NCI-H446 (cell line): ENCODE results near the gene CKLF.
"Not testable (repeated sequence)": the region's sequence is repeated elsewhere in the genome, so short reads cannot be mapped to it uniquely, and the experiment has no call there.

Experiments
- DNase-seq, 2 experiments: peaks; one replicate each; lab custom pipeline; 2025; lab: John Stamatoyannopoulos, UW

The CKLF gene

DNA sequence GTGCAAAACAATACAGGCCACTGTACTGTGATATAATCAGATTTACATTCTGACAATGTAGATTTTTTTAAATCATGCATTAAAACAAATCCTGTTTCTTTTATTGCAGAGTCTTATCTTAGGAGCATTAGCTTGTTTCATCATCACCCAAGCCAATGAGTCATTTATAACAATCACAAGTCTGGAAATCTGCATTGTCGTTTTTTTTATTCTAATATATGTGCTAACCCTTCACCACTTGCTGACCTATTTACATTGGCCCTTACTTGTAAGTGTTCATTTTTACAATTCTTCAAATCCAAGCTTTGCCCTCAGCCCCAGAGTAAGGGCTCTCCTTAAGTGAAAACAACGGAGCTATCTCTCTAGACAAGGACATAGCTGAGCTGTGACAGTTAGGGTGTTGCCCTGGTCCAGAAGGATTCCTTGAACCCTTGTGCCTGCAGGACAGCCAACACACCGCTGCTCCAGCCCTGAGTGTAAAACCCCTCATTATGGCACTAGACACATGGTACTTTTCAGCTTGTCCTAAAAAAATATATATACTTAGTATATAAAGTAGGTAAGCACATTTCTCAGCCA lies 17.5 kb downstream of the CKLF start:
- no peak for DNase-seq

DNA sequence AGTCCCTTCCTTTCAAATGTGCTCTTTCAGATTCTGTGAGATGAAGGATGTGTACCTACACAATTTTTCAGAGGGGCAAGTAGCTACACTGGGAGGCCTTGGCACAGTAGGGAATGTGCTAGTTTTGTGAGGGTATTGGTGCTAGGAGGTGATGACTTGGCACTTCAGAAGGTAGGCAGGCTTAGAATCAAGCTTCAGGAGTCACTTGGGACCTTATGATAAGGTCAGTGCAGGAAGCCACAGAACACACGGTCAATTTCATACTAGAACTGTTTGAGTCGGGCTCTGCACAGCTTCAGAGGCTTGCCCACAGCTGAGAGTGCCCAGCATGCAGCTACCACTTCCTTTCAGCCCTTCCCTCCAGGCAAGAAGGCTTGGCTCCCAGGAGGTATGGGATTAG lies 20.0 kb downstream of the CKLF start:
- no peak for DNase-seq

DNA sequence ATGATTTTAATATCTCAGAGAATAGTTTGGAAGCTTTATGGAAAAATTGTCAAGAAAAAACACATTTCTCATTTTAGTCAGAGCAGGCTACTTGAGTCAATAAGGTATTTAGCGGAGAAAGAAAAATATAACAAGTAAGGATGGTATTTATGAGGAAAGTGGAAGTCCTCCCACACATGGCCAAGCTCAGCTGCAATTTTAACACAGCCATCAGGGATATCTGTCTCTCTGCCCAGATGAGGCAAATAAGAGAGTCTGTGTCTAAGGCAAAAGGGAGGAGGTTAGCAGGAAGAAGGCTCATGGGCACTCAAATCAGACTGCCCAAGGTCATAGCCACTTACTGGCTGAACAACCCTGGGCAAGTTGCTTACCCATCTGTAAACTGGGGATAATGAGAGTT lies 21.7 kb downstream of the CKLF start:
- DNase-seq: no peak

DNA sequence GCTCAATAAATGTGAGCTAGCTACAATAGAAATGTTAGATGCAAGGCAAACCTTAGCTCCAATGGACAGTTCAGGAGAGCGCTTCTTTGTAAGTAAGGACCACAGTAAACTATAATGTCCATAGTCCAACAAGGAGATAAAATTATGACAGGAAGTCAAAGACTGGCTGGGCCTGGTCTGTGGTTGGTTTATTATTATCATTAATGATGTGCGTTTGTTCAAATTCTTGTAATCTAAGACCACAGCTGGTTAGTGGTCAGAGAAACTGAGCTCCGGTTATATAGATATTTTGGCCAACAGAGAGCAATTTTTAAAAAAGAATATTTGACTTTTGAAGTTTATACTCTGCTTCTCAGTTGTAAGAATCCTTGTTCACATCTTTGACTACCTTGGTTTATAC lies 22.2 kb downstream of the CKLF start:
- DNase-seq: no peak

DNA sequence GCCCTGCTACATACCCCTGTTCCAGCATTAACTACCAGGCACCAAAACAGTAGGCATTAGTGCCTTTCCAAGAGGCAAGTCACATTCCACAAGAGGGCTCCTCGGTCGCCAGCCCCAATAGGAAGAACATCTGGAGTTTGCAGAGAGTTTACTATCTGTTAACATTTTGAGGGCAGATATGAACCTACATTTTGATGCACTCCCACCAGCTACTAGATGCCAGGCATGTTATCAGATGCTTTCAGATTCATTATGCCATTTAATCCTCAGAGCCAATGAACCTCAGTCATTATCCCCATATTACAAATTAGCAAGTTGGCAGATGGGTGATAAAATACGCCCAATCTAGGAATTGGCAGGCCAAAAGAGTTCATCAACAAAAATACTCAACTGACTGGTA lies 22.7 kb downstream of the CKLF start:
- DNase-seq: no peak

DNA sequence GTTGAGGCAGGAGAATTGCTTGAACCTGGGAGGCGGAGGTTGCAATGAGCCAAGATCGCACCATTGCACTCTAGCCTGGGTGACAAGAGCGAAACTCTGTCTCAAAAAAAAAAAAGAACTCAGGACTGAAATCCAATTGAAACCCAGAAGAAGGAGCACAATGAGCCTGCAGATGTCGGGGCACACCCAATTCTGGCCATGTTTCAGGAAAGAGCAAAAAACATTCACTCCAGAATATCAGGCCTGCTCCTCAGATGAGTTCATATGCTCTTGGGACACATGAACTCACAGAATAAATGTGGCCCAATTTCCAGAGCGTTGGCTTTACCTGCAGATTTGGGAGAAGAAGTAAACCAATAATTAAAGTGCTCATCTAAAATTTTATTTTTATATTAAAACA lies 23.9 kb downstream of the CKLF start:
- DNase-seq: no peak

DNA sequence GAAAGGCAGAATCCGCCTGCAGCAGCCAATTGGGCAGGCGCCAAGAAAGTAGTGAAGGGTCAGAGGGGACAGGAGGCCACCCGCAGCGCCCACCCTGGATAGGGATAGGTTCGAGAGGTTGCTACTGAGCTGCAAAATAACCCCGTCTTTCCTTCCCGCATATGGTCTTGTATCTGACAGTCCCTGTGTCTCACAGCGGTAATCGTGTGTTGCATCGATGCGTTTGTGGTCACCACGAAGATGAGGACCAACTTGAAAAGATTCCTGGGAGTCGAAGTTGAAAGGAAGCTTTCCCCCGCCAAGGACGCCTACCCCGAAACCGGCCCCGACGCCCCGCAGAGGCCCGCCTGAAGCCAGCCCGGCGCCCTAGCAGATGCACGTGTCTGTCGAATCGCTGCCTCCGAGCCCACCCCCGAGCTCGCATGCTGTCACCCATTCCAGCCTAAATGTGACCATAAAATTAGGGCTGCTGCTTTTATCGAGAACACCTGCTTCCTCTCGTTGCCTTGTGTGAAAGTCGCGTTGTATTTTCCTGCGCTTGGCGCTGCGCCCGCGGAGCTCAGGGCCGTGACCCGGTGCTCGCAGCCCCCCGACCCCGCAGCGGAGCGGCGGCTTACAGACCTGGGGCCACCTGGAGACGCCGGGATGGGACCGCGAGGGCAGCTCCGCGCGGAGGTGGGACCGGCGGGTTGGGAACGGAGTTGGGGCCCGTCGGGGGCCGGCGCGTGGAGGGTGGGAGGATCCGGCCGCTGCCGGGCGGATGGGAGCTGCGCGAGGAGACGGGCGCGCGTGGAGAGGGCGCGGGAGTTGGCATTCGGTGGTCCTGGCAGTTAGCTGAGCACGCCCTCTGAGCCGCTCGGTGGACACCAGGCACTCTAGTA lies 26.5 kb downstream of the CKLF start, which contains the start of gene CMTM2:
Gene CMTM2, plus strand, starts transcription at position 813 of the 881 bp plus-strand sequence. CDS start 145 bp downstream, outside the sequence.
- no peak for DNase-seq

DNA sequence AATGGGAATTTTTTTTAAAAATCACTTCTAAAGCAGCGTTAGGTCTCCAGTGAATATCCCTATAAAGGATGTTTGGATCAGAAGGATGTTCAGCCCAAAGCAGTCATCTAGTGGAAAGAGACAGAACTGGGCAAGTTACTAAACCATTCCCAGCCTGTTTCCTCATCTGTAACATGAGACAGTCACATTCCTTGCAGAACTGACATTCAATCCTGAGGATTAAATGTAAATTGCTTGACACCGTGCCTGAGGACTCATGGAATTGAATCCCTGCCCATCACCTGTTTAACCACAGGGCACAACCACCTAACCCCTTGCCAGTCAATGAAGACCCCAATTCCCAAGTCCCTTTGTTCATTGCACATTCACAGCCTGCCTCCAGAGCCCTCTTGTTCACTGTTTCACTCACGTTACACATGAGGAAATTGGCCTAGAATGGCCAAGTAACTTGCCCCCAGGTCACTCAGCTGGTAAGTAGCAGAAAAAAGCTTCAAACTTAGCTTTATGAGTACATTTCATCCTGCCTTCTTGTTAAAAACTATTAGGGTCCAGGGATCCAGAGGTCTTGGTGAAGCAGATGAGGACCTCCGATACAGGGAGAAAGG lies 28.3 kb downstream of the CKLF start:
- DNase-seq: no peak

DNA sequence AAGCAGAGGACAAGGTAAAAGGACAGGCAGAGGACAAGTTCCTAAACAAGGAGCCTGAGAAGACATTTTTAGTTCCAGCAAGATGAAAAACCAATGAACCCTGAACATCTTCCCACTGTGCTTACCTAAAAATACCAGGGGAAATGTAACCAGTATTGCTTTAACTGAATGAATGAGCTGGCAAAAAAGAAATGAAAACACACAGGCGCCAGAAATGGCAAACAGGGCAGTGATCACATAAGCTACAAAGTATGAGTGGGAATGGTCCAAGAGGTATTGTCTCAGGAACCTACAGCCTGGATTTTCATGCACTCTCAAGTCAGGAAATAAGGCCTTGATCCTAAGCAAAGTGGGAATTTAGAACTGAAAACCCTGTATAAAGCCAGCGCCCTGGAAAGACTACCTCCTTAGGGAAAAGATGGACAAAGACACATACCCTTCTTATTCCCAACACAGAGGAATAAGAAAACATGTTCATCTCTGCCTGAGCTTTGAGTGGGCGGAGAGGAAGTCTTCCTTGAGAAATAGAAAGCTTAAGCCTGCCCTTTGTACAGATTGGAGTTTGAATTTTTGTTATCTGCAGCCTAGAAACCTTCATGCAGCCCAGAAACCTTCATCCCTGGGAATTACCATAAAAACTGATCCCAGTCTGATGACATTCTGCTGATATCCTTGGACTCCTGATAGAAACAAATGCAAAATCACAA lies 29.0 kb downstream of the CKLF start:
- no peak for DNase-seq

DNA sequence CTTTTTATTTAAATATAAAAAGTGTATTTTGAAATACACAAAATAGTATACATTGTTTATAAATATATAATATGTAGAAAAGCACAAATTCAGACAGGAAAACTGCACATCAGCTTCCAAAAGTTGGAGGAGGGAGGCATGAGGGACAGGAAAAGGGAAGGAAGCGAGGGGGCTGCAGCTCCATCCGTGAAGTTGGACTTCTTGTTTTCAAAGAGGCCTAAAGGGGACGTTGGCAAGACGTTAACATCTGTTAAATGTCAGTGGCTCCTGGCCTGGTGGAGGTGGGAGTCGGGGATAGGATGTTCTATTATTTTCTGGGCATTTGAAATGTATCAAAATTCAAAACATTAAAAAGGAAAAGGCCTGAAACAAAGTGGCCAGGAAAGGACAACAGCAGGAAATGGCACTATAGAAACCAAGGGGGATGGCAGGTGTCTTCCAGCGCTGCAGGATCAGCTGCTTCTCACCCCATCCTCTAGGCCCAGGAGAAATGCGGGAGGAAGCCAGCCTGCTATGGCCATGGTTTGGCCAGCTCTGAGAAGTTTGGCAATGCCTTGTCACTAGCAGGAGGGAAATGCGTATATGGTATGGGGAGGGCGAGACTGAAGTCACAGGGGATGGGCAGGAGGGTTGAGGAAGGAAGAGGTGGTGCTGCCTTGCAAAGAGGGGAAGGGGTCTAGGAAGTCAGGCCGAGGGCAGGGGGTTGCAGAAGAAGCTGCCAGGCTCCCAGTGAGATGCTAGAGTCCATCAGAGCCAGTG lies 33.3 kb downstream of the CKLF start:
- no peak for DNase-seq

DNA sequence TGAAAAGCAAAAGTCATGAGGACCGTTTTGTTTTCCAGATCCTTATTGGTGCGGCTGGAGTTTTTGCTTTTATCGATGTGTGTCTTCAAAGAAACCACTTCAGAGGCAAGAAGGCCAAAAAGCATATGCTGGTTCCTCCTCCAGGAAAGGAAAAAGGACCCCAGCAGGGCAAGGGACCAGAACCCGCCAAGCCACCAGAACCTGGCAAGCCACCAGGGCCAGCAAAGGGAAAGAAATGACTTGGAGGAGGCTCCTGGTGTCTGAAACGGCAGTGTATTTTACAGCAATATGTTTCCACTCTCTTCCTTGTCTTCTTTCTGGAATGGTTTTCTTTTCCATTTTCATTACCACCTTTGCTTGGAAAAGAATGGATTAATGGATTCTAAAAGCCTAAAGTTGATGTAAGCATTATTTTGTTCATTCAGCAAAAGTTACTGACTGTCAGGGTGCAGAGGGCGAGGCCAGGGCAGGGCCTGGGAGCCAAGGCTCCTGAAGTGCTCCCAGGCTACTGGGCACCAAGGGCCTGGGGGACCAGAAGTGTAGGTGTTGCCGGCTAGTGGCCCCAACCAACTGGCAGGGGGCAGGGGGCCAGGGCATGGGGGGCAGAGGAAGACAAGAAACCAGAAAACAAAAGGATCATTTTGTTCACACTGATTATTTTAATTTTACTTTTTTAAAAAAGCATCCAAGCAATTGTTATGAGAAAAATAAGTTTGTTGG lies 35.7 kb downstream of the CKLF start:
- DNase-seq: no peak

DNA sequence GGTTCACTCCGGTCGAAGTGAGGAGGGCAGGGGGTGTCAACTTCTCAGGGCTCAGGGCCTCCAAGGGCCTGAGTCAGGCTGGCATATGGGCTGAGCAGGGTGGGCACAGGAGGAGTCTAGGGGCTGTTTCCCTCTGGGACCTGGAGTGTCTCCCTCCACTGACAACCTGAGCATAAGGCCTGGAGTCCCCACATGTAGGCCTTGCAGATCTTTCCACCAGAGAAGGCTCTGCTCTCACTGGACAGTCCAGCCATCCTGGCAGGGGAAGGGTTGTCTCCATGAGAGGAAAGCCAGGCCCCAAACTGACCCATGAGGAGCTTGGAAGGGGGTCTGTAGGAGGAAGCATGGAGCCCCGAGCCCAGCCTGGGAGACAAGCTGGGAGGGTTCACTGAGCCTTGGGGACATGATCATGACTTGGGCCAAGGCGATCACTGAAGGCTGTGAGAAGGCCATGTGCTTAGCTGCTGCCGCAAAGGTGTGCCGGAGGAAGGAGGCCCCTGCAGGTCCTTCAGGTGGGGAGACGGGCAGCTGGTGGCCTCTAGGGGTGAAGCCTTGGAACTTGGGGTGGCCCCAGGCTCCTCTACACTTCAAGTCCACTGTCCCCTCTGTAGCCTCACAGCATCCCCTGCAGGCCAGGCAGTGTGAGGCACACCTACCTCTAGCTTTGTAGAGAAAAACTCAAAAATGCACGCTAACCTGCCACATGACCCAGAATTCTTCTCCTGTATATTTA lies 36.8 kb downstream of the CKLF start:
- no peak for DNase-seq

DNA sequence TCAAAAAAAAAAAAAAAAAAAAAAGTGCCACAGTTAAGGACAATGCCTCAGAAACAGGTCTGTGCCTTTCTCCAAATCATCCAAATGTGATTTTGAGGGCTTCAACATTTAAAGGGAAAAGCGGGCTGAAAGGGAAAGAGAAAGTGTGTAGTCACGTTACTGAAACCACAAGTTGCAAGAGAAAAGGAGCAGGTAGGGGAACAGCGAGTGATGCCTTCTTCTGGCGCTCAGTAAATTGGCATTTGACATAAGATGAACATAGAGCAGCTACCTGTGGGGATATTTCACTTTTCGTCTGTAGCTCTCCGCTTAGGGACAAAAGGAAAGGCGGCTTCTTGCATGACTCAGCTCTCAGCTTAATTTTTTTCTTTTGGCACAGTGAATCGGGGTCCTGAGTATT lies 37.9 kb downstream of the CKLF start:
- DNase-seq: no peak

DNA sequence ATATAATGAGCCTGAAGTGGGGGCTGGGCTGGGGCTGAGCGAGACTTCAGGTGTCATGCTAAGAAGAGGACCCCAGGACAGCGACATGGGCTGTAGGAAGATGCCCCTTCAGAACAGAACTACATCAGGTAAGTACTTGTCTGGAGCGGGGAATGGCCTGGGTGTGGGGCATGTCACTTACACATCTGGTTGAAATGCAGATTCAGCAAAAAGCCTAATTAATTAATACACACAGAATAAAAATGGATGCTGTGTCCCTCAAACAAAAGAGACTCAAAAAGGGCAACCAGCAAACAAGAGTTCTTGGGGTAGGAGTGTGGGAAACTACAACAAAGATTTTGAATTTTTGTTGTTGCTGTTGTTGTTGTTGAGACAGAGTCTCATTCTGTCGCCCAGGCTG lies 38.6 kb downstream of the CKLF start:
- no peak for DNase-seq

DNA sequence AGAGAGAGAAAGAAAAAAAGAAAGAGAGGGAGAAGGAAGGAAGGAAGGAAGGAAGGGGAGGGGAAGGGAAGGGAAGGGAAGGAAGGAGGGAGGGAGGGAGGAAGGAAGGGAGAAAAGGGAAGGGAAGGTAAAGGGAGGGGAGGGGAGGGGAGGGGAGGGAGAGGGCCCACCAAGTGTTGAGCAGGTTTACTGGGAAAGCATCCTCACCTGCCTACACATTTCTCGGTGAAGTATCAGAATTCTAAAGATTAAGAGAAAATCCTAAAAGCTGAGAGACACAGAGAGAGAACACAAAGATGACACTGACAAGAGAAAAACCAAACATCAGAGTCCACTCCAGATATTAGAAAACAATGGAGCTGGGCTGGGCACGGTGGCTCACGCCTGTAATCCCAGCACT lies 39.9 kb downstream of the CKLF start:
- DNase-seq: no peak

DNA sequence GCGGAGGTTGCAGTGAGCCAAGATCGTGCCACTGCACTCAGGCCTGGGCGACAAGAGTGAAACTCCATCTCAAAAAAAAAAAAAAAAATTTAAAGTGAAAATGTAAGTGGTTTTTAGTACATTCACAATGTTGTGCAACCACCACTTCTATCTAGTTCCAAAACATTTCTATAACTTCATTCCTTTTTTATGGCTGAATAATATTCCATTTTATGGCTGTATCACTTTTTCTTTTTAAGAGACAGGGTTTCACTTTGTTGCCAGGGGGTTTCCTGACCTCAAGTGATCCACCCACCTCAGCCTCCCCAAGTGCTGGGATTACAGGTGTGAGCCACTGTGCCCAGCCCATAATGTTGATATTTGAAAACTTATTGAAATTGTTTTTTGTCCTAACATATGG lies 40.4 kb downstream of the CKLF start:
- no peak for DNase-seq

DNA sequence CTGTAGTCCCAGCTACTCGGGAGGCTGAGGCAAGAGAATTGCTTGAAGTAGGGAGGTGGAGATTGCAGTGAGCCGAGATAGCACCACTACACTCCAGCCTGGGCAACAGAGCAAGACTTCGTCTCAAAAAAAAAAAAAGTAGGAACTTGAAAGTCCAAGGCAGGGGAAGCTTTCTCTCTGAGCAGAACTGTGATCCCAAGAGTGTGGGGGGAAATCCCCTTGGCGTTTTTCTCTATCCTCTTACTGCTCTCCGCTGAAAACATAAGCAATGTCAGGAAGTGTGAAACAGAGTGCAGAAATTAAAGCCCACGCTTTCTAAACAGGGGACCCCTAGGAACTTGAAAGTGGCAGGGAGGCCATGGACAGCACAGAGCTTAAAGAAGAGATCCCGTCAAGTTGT lies 42.4 kb downstream of the CKLF start:
- DNase-seq: no peak

DNA sequence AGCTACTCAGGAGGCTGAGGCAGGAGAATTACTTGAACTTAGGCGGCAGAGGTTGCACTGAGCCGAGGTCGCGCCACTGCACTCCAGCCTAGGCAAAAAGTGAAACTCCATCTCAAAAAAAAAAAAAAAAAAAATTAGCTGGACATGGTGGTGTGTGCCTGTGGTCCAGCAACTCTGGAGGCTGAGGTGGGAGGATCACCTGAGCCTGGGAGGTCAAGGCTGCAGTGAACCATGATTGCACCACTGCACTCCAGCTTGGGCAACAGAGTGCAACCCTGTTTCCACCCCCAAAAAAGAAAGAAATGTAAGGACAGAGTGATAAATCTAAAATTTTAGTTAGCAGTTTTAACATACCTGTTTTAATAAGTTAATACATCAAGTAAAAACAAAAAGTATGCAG lies 44.2 kb downstream of the CKLF start:
- not testable (repeated sequence) for DNase-seq

DNA sequence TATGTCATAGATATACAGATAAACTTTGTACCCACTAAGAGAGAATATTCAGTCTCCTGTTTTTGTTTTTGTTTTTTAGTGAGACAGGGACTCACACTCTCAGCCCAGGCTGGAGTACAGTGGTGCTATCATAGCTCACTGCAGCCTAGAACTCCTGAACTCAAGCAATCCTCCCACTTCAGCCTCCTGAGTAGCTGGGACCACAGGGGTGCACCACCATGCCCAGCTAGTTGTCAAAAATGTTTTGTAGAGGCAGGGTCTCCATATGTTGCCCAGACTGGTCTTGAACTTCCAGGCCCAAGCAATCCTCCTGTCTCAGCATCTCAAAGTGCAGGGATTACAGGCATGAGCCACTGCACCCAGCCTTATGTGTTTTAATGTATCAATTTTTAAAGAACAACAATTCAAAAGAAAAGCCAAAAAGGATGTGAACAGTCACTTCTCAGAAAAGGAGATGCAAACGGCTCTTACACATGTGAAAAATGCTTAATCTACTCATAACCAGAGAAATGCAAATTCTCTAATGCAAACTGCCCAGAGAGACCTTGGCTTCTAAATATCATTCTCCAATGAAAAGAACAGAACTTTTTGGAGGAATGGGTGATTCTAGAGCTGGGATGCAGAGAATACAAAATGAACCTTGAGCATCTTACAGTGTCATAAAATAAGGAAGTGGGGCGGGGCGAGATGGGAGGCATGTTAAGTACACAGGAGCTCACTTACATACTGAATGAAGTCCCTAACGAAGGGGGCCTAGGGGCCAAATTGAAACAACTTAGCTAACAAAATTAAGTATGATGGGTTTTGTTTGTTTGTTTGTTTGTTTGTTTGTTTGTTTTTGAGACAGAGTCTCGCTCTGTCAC lies 44.8 kb downstream of the CKLF start:
- no peak for DNase-seq

DNA sequence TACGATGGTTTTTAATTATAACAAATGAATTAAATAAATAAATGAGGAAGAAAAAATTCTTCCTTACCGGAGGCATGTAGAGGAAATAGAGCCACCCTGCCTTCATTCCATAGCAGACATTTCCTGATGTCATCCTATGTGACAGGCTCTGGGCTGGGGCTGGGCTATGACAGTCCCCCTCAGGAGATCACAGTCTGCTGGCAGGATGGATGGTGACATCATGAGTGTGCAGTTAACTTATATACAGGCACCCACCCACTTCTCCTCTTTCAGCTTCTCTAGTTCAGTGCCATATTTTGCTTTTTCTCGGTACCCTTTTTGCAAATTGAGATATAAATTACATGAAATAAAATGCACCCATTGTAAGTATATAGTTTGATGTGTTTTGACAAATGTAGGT lies 45.7 kb downstream of the CKLF start:
- no peak for DNase-seq
